GM18909 (cell line): Measurements from ENCODE around the gene RPS6KA2.
"Not testable (repeated sequence)": the region's sequence is repeated elsewhere in the genome, so short reads cannot be mapped to it uniquely, and the experiment has no call there.

Experiments
- ATAC-seq: cut with Tn5 transposase; IDR thresholded peaks from one replicate; pipeline ENCODE4 v1.9.1; 2021; ENCODE audit warnings: mild to moderate bottlenecking; ENCODE audit not compliant: unreplicated experiment, poor library complexity

Gene RPS6KA2

GRCh38 chr6:166596776-166597507 lies 30.1 kb downstream of the RPS6KA2 start:
- no peak for ATAC-seq

- no peak for ATAC-seq
Measured at GRCh38 chr6:166595949-166596348, 31.1 kb downstream of the RPS6KA2 start.

GRCh38 chr6:166595061-166595780 lies 31.8 kb downstream of the RPS6KA2 start:
- ATAC-seq, result no peak

- no peak for ATAC-seq
Measured at GRCh38 chr6:166592821-166593220, 34.2 kb downstream of the RPS6KA2 start.

GRCh38 chr6:166591961-166592520 lies 35.0 kb downstream of the RPS6KA2 start:
- ATAC-seq, result no peak

GRCh38 chr6:166591026-166591425 lies 36.0 kb downstream of the RPS6KA2 start:
- no peak for ATAC-seq

- no peak for ATAC-seq
Measured at GRCh38 chr6:166589786-166590574, 37.1 kb downstream of the RPS6KA2 start.

- ATAC-seq, result peak; percentile 23
Measured at GRCh38 chr6:166589337-166589731, 37.7 kb downstream of the RPS6KA2 start.

GRCh38 chr6:166588691-166589336 lies 38.2 kb downstream of the RPS6KA2 start:
- ATAC-seq, result peak; percentile 34

- ATAC-seq, result peak; percentile 86
Measured at GRCh38 chr6:166587631-166588413, 39.2 kb downstream of the RPS6KA2 start.

- ATAC-seq, result peak; percentile 71
Measured at GRCh38 chr6:166586424-166587156, 40.5 kb downstream of the RPS6KA2 start, which contains the start of gene RAMACL. Gene RAMACL (minus strand): TSS chr6:166586678. CDS start chr6:166586477, 201 bp downstream.

GRCh38 chr6:166584853-166585429 lies 42.1 kb downstream of the RPS6KA2 start:
- no peak for ATAC-seq

- ATAC-seq, result no peak
Measured at GRCh38 chr6:166584155-166584554, 42.9 kb downstream of the RPS6KA2 start.

- no peak for ATAC-seq
Measured at GRCh38 chr6:166583230-166583965, 43.7 kb downstream of the RPS6KA2 start.

GRCh38 chr6:166582258-166582657 lies 44.8 kb downstream of the RPS6KA2 start:
- no peak for ATAC-seq

GRCh38 chr6:166581801-166582200 lies 45.2 kb downstream of the RPS6KA2 start:
- ATAC-seq, result not testable (repeated sequence)

- no peak for ATAC-seq
Measured at GRCh38 chr6:166581091-166581511, 46.0 kb downstream of the RPS6KA2 start.
